ENCODE results near the gene DESI1.
A peak's percentile ranks its signal among the peaks of the same experiment; 100 is the strongest.
"Not testable (repeated sequence)": the region's sequence is repeated elsewhere in the genome, so short reads cannot be mapped to it uniquely, and the experiment has no call there.

DESI1 gene

DNA sequence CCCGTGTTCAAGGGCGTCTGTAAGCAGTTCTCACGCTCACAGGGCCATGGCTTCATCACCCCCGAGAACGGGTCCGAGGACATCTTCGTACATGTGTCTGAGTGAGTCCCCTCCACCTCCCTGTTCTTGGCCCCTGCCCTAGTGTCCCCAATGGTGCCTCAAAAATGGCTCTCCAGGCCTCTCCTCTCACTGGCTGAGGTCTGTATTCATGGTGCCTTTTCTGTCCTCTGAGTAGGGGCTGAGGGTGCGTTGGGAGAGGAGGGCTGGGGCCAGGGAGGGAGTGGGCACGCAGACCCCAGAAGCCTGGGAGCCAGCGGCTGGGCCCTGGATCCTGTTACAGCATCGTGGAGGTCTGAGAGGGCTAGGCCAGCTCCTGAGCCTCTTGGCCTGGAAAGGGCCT is 47.2 kb downstream of the DESI1 start:
- no peak overlapping the region for H3K27ac ChIP-seq
- TF ChIP-seq CTCF (conservative IDR thresholded peaks at IDR 0.05; ENCODE audit: low read depth) = no peak
- no peak for DNase-seq (ENCODE audit: low spot score)
- ChIA-PET CTCF (no interaction called here), POLR2A (ENCODE audit: low non-redundant PET) (no interaction called here)

DNA sequence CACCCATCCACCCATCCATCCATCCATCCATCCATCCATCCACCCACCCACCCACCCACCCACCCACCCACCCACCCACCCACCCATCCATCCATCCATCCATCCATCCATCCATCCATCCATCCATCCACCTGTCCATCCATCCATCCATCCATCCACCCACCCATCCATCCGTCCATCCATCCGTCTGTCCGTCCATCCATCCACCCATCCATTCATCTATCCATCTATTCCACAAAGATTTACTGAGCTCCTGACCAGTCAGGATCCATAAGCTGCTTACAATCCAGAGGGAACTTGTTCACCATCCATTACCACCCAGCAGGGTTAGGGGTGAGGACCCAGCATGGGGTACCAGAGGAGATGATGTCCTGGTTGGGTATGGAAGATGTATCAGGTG is 48.5 kb downstream of the DESI1 start:
- DNase-seq (ENCODE audit: low spot score); CTCF ChIA-PET; POLR2A ChIA-PET (ENCODE audit: low non-redundant PET): not testable (repeated sequence)

DNA sequence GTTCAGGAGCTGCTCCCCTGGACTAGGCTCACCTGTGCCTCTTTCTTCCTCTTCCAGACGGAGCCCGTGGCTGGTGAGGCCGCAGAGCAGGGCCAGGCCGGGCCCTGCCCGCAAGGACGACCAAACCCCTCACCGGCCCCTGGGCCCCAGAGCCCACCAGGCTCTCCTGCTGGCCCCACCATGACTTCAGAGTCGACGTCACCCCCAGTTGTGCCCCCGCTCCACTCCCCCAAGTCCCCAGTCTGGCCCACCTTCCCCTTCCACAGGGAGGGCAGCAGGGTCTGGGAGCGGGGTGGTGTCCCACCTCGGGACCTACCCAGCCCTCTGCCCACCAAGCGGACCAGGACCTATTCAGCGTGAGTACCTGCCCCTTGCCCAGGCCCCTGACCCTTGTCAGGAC is 49.1 kb downstream of the DESI1 start:
- ChIA-PET POLR2A (ENCODE audit: low non-redundant PET) (no interaction called here), CTCF (interaction anchor here (0.7 kb wide), 1 partner anchor 18 kb away, joined by 6 read pairs; the partner anchor contains the start of gene PMM1)
- no peak for DNase-seq (ENCODE audit: low spot score)
- no peak for TF ChIP-seq CTCF (conservative IDR thresholded peaks at IDR 0.05; ENCODE audit: low read depth)
- H3K27ac ChIP-seq = no peak overlapping the region

More for the DNA sequence above, 48.5 kb downstream of the DESI1 start:
- not testable (repeated sequence) for H3K27ac ChIP-seq

GRCh38 chr22:41570221-41570620 is 50.6 kb downstream of the DESI1 start:
- H3K27ac ChIP-seq = no peak overlapping the region
- no peak for DNase-seq (ENCODE audit: low spot score)
- CTCF ChIA-PET = interaction anchor here (0.5 kb wide), 1 partner anchor 81 kb away, joined by 4 read pairs; no protein-coding TSS in a partner anchor
- TF ChIP-seq CTCF (conservative IDR thresholded peaks at IDR 0.05; ENCODE audit: low read depth) = no peak
- POLR2A ChIA-PET (ENCODE audit: low non-redundant PET) = no interaction called here

DNA sequence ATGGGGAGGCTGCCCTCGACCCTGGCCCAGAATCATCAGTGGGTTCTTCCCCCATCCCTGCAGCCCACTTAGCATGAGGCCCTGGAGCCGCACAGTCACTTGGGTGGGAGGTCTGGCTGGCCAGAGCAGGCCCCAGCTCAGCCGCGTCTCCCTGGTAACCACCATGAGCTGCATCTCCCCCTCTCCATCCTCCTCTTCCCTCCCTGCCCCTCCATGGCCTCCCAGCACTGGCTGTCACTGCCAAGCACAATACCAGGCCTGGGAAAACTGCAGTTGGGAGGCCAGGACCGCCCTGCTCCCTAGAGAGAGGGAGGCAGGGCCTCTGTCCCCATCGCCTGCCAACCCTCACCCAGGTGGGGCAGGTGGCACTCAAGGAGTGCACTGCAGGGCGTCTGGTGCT is 52.0 kb downstream of the DESI1 start:
- POLR2A ChIA-PET (ENCODE audit: low non-redundant PET) = no interaction called here
- no peak for TF ChIP-seq CTCF (conservative IDR thresholded peaks at IDR 0.05; ENCODE audit: low read depth)
- CTCF ChIA-PET = no interaction called here
- DNase-seq (ENCODE audit: low spot score) = no peak
- H3K27ac ChIP-seq = no peak overlapping the region

DNA sequence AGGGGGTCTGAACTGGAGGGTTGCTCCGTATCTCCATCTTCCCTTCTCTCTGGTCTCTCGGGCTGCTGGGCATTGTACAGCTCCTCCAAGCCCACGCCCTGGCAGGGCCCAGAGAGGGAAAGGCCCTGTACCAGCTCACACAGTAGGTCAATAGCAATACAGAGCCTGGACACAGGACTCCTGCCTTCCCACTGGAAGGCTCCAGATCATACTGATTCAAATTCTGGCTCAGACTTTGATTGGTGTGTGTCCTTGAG is 53.4 kb downstream of the DESI1 start:
- POLR2A ChIA-PET (ENCODE audit: low non-redundant PET) = no interaction called here
- no peak overlapping the region for H3K27ac ChIP-seq
- DNase-seq (ENCODE audit: low spot score) = no peak
- CTCF ChIA-PET = no interaction called here
- TF ChIP-seq CTCF (conservative IDR thresholded peaks at IDR 0.05; ENCODE audit: low read depth) = no peak

DNA sequence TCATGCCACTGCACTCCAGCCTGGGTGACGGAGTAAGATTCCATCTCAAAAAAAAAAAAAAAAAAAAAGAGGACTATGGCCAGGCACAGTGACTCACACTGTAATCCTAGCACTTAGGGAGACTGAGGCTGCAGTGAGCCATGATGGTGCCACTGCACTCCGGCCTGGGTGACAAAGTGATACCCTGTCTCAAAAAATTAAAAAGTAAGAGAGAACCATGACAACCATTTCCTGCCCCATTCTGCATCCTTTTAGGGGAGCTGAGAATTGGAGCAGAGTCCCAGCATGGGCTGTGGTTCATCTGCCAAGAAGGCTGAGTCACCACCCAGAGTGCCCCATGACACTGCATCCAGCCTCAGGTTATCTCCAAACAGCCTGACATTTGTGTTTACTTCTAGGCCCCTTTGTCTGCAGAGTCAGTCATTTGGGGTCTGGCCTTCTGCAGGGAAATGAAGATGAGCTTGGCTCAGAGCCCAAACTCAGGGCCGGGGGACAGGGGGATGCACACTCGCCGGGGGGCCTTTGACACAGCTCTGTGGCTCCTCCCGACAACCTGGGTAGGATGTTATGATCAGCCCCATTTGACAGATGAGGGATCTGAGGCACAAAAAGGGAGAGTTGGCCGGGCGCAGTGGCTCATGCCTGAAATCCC is 55.3 kb downstream of the DESI1 start:
- TF ChIP-seq CTCF (conservative IDR thresholded peaks at IDR 0.05; ENCODE audit: low read depth) = no peak
- ChIA-PET CTCF (interaction anchor here (0.8 kb wide), 1 partner anchor 22 kb away, joined by 3 read pairs; no protein-coding TSS in a partner anchor), POLR2A (ENCODE audit: low non-redundant PET) (interaction anchor here (0.7 kb wide), 1 partner anchor 24 kb away, joined by 3 read pairs; no protein-coding TSS in a partner anchor)
- DNase-seq (ENCODE audit: low spot score) = peak; percentile 69
- peak overlapping the region; percentile 69 for H3K27ac ChIP-seq
